Liver (tissue), 9 donors: ENCODE data around the gene HACD2. TPM values are rescaled to one million over a fixed set of nuclear protein-coding genes. Genes with fewer than 3 reads are reported as not detected.

ENCODE experiments used
- DNase-seq: peaks from one replicate; pipeline ENCODE4 v3.0.0-alpha.2; 2017; ENCODE audit warnings: low spot score
- H3K27ac ChIP-seq, 2 donors: one replicate each; pipeline ENCODE4 v1.7.0; 2013; ENCODE audit warnings: inconsistent platforms in 2 of 2, low read length in 2 of 2, control low read depth in 1 of 2, low read depth in 1 of 2, mild to moderate bottlenecking in 1 of 2
- H3K27me3 ChIP-seq, 4 donors: one replicate each; pipeline versions ENCODE4 v1.6.1 to v1.7.0; 2013; ENCODE audit warnings: low read length in 3 of 4, inconsistent platforms in 1 of 4, mild to moderate bottlenecking in 1 of 4, moderate library complexity in 1 of 4; ENCODE audit not compliant: control insufficient read depth in 4 of 4, insufficient read depth in 4 of 4
- H3K36me3 ChIP-seq, 4 donors: one replicate each; pipeline versions ENCODE4 v1.6.1 to v1.7.0; 2013; ENCODE audit warnings: low read length in 3 of 4, mild to moderate bottlenecking in 3 of 4, low read depth in 1 of 4, moderate library complexity in 1 of 4; ENCODE audit not compliant: control insufficient read depth in 4 of 4, insufficient read depth in 3 of 4
- H3K4me1 ChIP-seq, 4 donors: one replicate each; pipeline versions ENCODE4 v1.6.1 to v1.7.0; 2013; ENCODE audit warnings: low read length in 3 of 4, mild to moderate bottlenecking in 3 of 4, moderate library complexity in 1 of 4; ENCODE audit not compliant: control insufficient read depth in 4 of 4, insufficient read depth in 4 of 4
- H3K4me3 ChIP-seq, 3 donors: one replicate each; pipeline versions ENCODE4 v1.6.1 to v1.7.0; 2013; ENCODE audit warnings: low read length in 3 of 3, control low read depth in 1 of 3, low read depth in 1 of 3, mild to moderate bottlenecking in 1 of 3
- H3K9ac ChIP-seq, 2 donors: one replicate each; pipeline ENCODE4 v1.7.0; 2013; ENCODE audit warnings: low read length in 2 of 2, mild to moderate bottlenecking in 2 of 2, moderate library complexity in 2 of 2, control low read depth in 1 of 2, low read depth in 1 of 2
- H3K9me3 ChIP-seq, 4 donors: one replicate each; pipeline versions ENCODE4 v1.6.1 to v1.7.0; 2013; ENCODE audit warnings: low read length in 3 of 4; ENCODE audit not compliant: control insufficient read depth in 4 of 4
- ATF3 ChIP-seq: IDR thresholded peaks from 2 replicates; pipeline ENCODE4 v1.6.1; 2016; ENCODE audit warnings: antibody characterized with exemption
- CTCF ChIP-seq: fragments of 150-350 bp; IDR thresholded peaks from 2 replicates; pipeline ENCODE4 v1.5.1; 2017; ENCODE audit warnings: improper control_type of control experiment, low read depth, low read length; ENCODE audit not compliant: missing input control
- EGR1 ChIP-seq, 2 donors: IDR thresholded peaks; 2 replicates each; pipeline ENCODE4 v1.6.1; 2016 to 2018; ENCODE audit warnings: antibody characterized with exemption in 2 of 2, low read depth in 2 of 2
- FOXA1 ChIP-seq: IDR thresholded peaks from 2 replicates; pipeline ENCODE4 v1.6.1; 2016; ENCODE audit warnings: antibody characterized with exemption
- FOXA2 ChIP-seq: IDR thresholded peaks from 2 replicates; pipeline ENCODE4 v1.6.1; 2016; ENCODE audit warnings: antibody characterized with exemption
- GABPA ChIP-seq, 2 donors: IDR thresholded peaks in 1 of 2; conservative IDR thresholded peaks in 1 of 2; 2 replicates each; pipeline ENCODE4 v1.6.1; 2016; ENCODE audit warnings: antibody characterized with exemption in 2 of 2, mild to moderate bottlenecking in 1 of 2, moderate library complexity in 1 of 2
- JUND ChIP-seq, 2 donors: IDR thresholded peaks; 2 replicates each; pipeline ENCODE4 v1.6.1; 2016; ENCODE audit warnings: antibody characterized with exemption in 2 of 2
- MAX ChIP-seq: IDR thresholded peaks from 2 replicates; pipeline ENCODE4 v1.6.1; 2016; ENCODE audit warnings: antibody characterized with exemption
- NR2F2 ChIP-seq: IDR thresholded peaks from 2 replicates; pipeline ENCODE4 v1.6.1; 2016; ENCODE audit warnings: antibody characterized with exemption
- RAD21 ChIP-seq, 2 donors: IDR thresholded peaks; 2 replicates each; pipeline ENCODE4 v1.6.1; 2016; ENCODE audit warnings: antibody characterized with exemption in 2 of 2, mild to moderate bottlenecking in 2 of 2
- REST ChIP-seq: IDR thresholded peaks from 2 replicates; pipeline ENCODE4 v1.6.1; 2016; ENCODE audit warnings: antibody characterized with exemption, mild to moderate bottlenecking
- RXRA ChIP-seq, 2 donors: IDR thresholded peaks; 2 replicates each; pipeline ENCODE4 v1.6.1; 2017 to 2018; ENCODE audit warnings: antibody characterized with exemption in 2 of 2, mild to moderate bottlenecking in 1 of 2
- SP1 ChIP-seq: IDR thresholded peaks from 2 replicates; pipeline ENCODE4 v1.6.1; 2018; ENCODE audit warnings: antibody characterized with exemption, mild to moderate bottlenecking
- TAF1 ChIP-seq: conservative IDR thresholded peaks from 2 replicates; pipeline ENCODE4 v1.6.1; 2016; ENCODE audit warnings: antibody characterized with exemption, mild to moderate bottlenecking
- YY1 ChIP-seq: IDR thresholded peaks from 2 replicates; pipeline ENCODE4 v1.6.1; 2016; ENCODE audit warnings: antibody characterized with exemption, mild to moderate bottlenecking
- ZBTB33 ChIP-seq: IDR thresholded peaks from 2 replicates; pipeline ENCODE4 v1.6.1; 2016; ENCODE audit warnings: antibody characterized with exemption
- WGBS: extraction: QIAGEN DNeasy Blood & Tissue Kit; methylation state at CpG from one replicate; pipeline ENCODE4 v1.1.7; 2013; 5-methylcytosine and 5-hydroxymethylcytosine counted together
- polyA plus RNA-seq, 2 donors: library from polyadenylated mRNA; stranded (reverse) in 1 of 2; unstranded in 1 of 2; fragments of 200-250 nt in 1 of 2; fragments of >200 nt in 1 of 2; fragmentation: Nextera tagmentation in 1 of 2; extraction: Ambion mirVana in 1 of 2; gene quantifications; one replicate each; pipeline versions ENCODE4 v1.2.1 to v1.2.3, GENCODE V29; 2013 to 2015
- total RNA-seq, 2 donors: library from RNA; depleted of rRNA; stranded (reverse); fragments of >200 nt; gene quantifications; one replicate each; pipeline ENCODE4 v1.2.3, GENCODE V29; 2014
- donor health status: healthy.
- donor health status: healthy.
- donor health status: healthy.
- donor health status: healthy.
- donor health status: healthy.

HACD2 gene
- total and polyA plus RNA-seq, 4 donors, result 14.8 to 45.2 (median 25.2) TPM

GRCh38 chr3:123520656-123521055 lies 64.2 kb downstream of the HACD2 start:
- Histone ChIP-seq H3K27ac (no peak overlapping the region), H3K9ac (no peak overlapping the region), H3K4me3 (no peak overlapping the region), H3K4me1 (peaks cover 2 to 27% (median 10%) of the 10 kb centered on the region in 4 donors), H3K36me3 (peaks cover 0 to 6% (median 3%) of the 10 kb centered on the region in 4 donors), H3K27me3 (no peaks in the 10 kb centered on the region), H3K9me3 (no peaks in the 10 kb centered on the region)
- no peak for TF ChIP-seq RXRA (IDR thresholded peaks at IDR 0.05)
- TF ChIP-seq ATF3, result no peak
- no peak for TF ChIP-seq NR2F2
- no peak for TF ChIP-seq SP1
- no peak for TF ChIP-seq EGR1 (IDR thresholded peaks at IDR 0.05; ENCODE audit: low read depth in 2 of 2)
- TF ChIP-seq GABPA (IDR thresholded peaks at IDR 0.05 in 1 of 2, conservative IDR thresholded peaks at IDR 0.05 in 1 of 2), result no peak
- TF ChIP-seq TAF1, result no peak
- no peak for TF ChIP-seq FOXA1
- no peak for TF ChIP-seq MAX
- no peak for TF ChIP-seq REST
- TF ChIP-seq RAD21 (IDR thresholded peaks at IDR 0.05), result no peak
- TF ChIP-seq CTCF, result no peak
- DNase-seq, result no peak
- 38% methylated on average over 2 of the region's 2 CpGs for WGBS

- no peak overlapping the region for H3K27ac ChIP-seq
- H3K36me3 ChIP-seq, result peaks cover 0 to 10% (median 3%) of the 10 kb centered on the region in 4 donors
- H3K9me3 ChIP-seq, result no peaks in the 10 kb centered on the region
- TF ChIP-seq MAX, result no peak
- no peak for TF ChIP-seq ZBTB33
- no peak for TF ChIP-seq RAD21 (IDR thresholded peaks at IDR 0.05)
- TF ChIP-seq FOXA1, result no peak
- TF ChIP-seq GABPA (IDR thresholded peaks at IDR 0.05 in 1 of 2, conservative IDR thresholded peaks at IDR 0.05 in 1 of 2), result no peak
- TF ChIP-seq REST, result no peak
- TF ChIP-seq YY1, result no peak
- TF ChIP-seq RXRA (IDR thresholded peaks at IDR 0.05), result no peak
- TF ChIP-seq EGR1 (IDR thresholded peaks at IDR 0.05; ENCODE audit: low read depth in 2 of 2), result no peak
- no peak for TF ChIP-seq FOXA2
- no peak for TF ChIP-seq ATF3
- no peak for TF ChIP-seq JUND (IDR thresholded peaks at IDR 0.05)
- no peaks in the 10 kb centered on the region for H3K27me3 ChIP-seq
- no peak overlapping the region for H3K4me3 ChIP-seq
- H3K9ac ChIP-seq, result no peak overlapping the region
- H3K4me1 ChIP-seq, result peaks cover 2 to 27% (median 10%) of the 10 kb centered on the region in 4 donors
- no peak for DNase-seq
- 91% methylated on average over 4 of the region's 4 CpGs for WGBS
These were observed 65.9 kb downstream of the HACD2 start for GRCh38 chr3:123518892-123519485.
